Sigmoid colon (tissue), 4 donors: ENCODE results near the gene PHF1.

ENCODE experiments used
- EP300 ChIP-seq, 4 donors: sonication (generic); formaldehyde crosslinking; IDR thresholded peaks; one replicate each; pipeline ENCODE4 v1.6.1; 2017; ENCODE audit warnings: antibody characterized with exemption in 4 of 4
- POLR2A ChIP-seq, 2 donors: fragments of 450-650 bp; IDR thresholded peaks; one replicate each; pipeline ENCODE4 v1.6.1; 2016; ENCODE audit warnings: antibody characterized with exemption in 2 of 2, mild to moderate bottlenecking in 2 of 2, moderate library complexity in 2 of 2
- POLR2AphosphoS5 ChIP-seq, 4 donors: sonication (generic); formaldehyde crosslinking; IDR thresholded peaks; one replicate each; pipeline ENCODE4 v1.6.1; 2017; ENCODE audit warnings: antibody characterized with exemption in 4 of 4
- TF ChIP-seq, protein P1 (sequence below), 4 experiments: fragments of 450-650 bp in 3 of 4; fragments of 200-600 bp in 1 of 4; IDR thresholded peaks; one replicate each; pipeline ENCODE4 v1.5.1; 2016 to 2019; ENCODE audit warnings: antibody characterized with exemption in 4 of 4, mild to moderate bottlenecking in 3 of 4, moderate library complexity in 2 of 4

GRCh38 chr6:33418690-33419291 is 8.0 kb downstream of the PHF1 start:
- TF ChIP-seq, protein P1, sequence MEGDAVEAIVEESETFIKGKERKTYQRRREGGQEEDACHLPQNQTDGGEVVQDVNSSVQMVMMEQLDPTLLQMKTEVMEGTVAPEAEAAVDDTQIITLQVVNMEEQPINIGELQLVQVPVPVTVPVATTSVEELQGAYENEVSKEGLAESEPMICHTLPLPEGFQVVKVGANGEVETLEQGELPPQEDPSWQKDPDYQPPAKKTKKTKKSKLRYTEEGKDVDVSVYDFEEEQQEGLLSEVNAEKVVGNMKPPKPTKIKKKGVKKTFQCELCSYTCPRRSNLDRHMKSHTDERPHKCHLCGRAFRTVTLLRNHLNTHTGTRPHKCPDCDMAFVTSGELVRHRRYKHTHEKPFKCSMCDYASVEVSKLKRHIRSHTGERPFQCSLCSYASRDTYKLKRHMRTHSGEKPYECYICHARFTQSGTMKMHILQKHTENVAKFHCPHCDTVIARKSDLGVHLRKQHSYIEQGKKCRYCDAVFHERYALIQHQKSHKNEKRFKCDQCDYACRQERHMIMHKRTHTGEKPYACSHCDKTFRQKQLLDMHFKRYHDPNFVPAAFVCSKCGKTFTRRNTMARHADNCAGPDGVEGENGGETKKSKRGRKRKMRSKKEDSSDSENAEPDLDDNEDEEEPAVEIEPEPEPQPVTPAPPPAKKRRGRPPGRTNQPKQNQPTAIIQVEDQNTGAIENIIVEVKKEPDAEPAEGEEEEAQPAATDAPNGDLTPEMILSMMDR (IDR thresholded peaks at IDR 0.05) = no peak
- no peak for TF ChIP-seq POLR2A (IDR thresholded peaks at IDR 0.05)
- TF ChIP-seq POLR2AphosphoS5 (IDR thresholded peaks at IDR 0.05) = no peak
- no peak for TF ChIP-seq EP300 (IDR thresholded peaks at IDR 0.05)
